Sigmoid colon (tissue), 7 donors: ENCODE results near the gene STK32B. TPM values are rescaled to one million over a fixed set of nuclear protein-coding genes. Genes with fewer than 3 reads are reported as not detected.

Experiments
- DNase-seq: peaks from one replicate; pipeline ENCODE4 v3.0.0-alpha.2; 2019
- H3K27ac ChIP-seq, 4 donors: fragments of 200-600 bp; sonication (generic); one replicate each; pipeline ENCODE4 v1.5.1; 2016 to 2019; ENCODE audit warnings: mild to moderate bottlenecking in 1 of 4
- H3K27me3 ChIP-seq, 3 donors: fragments of 200-600 bp; sonication (generic); one replicate each; pipeline ENCODE4 v1.5.1; 2019; ENCODE audit warnings: mild to moderate bottlenecking in 1 of 3
- H3K36me3 ChIP-seq, 4 donors: fragments of 200-600 bp; sonication (generic); one replicate each; pipeline ENCODE4 v1.5.1; 2016 to 2019
- H3K4me1 ChIP-seq, 4 donors: fragments of 200-600 bp; sonication (generic); one replicate each; pipeline ENCODE4 v1.5.1; 2017 to 2019
- H3K4me3 ChIP-seq, 4 donors: fragments of 200-600 bp; sonication (generic); one replicate each; pipeline ENCODE4 v1.5.1; 2017 to 2019; ENCODE audit warnings: mild to moderate bottlenecking in 2 of 4, moderate library complexity in 1 of 4
- H3K9me3 ChIP-seq, 4 donors: fragments of 200-600 bp in 3 of 4; sonication (generic) in 3 of 4; one replicate each; pipeline versions ENCODE4 v1.5.1 to v1.6.1; 2013 to 2019
- EP300 ChIP-seq, 4 donors: sonication (generic); formaldehyde crosslinking; IDR thresholded peaks; one replicate each; pipeline ENCODE4 v1.6.1; 2017; ENCODE audit warnings: antibody characterized with exemption in 4 of 4
- POLR2A ChIP-seq, 2 donors: fragments of 450-650 bp; IDR thresholded peaks; one replicate each; pipeline ENCODE4 v1.6.1; 2016; ENCODE audit warnings: antibody characterized with exemption in 2 of 2, mild to moderate bottlenecking in 2 of 2, moderate library complexity in 2 of 2
- POLR2AphosphoS5 ChIP-seq, 4 donors: sonication (generic); formaldehyde crosslinking; IDR thresholded peaks; one replicate each; pipeline ENCODE4 v1.6.1; 2017; ENCODE audit warnings: antibody characterized with exemption in 4 of 4
- WGBS, 2 donors: extraction: QIAGEN DNeasy Blood & Tissue Kit; methylation state at CpG; one replicate each; pipeline ENCODE4 v1.1.7; 2013; 5-methylcytosine and 5-hydroxymethylcytosine counted together
- intact Hi-C: fragments of 100-400 bp; cut with DNase I; formaldehyde crosslinking; loops from one replicate; pipeline ENCODE4 v1.15.1; 2023
- polyA plus RNA-seq, 3 donors: library from polyadenylated mRNA; stranded (reverse); fragments of 200-250 nt; gene quantifications; one replicate each; pipeline ENCODE4 v1.2.3, GENCODE V29; 2013
- total RNA-seq, 4 donors: library from RNA; depleted of rRNA; stranded (reverse); fragments of >200 nt; gene quantifications; one replicate each; pipeline ENCODE4 v1.1.0, GENCODE V29; 2016
- TF ChIP-seq, protein P1 (sequence below), 4 experiments: fragments of 450-650 bp in 3 of 4; fragments of 200-600 bp in 1 of 4; IDR thresholded peaks; one replicate each; pipeline ENCODE4 v1.5.1; 2016 to 2019; ENCODE audit warnings: antibody characterized with exemption in 4 of 4, mild to moderate bottlenecking in 3 of 4, moderate library complexity in 2 of 4
- donor health status: healthy with polysubstance abuse.
- donor health status: Bipolar disorder and iron deficiency.
- donor health status: healthy.

The STK32B gene
- total and polyA plus RNA-seq, 7 donors = 0.23 to 3.9 (median 1.8) TPM

DNA sequence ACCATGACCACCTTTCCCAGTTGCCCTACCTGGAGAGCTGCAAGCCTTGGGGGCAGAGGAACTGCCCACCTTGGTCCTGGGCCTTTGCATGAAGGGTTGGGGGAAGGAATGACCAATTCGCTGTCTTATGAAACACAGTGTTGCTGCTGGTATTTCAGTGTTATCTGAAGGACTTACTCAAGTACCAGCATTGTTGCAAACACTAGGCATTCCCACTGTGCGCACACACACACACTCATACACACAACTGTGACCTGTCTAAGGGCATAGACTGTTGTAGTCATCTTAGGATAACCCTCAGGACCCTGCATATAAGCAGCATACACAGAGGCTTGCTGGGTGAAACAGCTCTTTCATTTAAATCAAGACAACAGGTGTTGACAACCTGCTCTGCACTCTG lies 446.2 kb downstream of the STK32B start:
- H3K36me3 ChIP-seq = peaks cover 0 to 26% (median 0%) of the 10 kb centered on the region in 4 donors
- no peak overlapping the region for H3K27ac ChIP-seq
- DNase-seq = no peak
- peaks cover 0 to 1% (median 0%) of the 10 kb centered on the region in 4 donors for H3K9me3 ChIP-seq
- H3K4me1 ChIP-seq = no peaks in the 10 kb centered on the region
- H3K4me3 ChIP-seq = no peak overlapping the region
- 55 to 85% methylated on average over 2 of the region's 2 CpGs for WGBS, 2 donors
- no peak for TF ChIP-seq EP300 (IDR thresholded peaks at IDR 0.05)
- TF ChIP-seq, protein P1, sequence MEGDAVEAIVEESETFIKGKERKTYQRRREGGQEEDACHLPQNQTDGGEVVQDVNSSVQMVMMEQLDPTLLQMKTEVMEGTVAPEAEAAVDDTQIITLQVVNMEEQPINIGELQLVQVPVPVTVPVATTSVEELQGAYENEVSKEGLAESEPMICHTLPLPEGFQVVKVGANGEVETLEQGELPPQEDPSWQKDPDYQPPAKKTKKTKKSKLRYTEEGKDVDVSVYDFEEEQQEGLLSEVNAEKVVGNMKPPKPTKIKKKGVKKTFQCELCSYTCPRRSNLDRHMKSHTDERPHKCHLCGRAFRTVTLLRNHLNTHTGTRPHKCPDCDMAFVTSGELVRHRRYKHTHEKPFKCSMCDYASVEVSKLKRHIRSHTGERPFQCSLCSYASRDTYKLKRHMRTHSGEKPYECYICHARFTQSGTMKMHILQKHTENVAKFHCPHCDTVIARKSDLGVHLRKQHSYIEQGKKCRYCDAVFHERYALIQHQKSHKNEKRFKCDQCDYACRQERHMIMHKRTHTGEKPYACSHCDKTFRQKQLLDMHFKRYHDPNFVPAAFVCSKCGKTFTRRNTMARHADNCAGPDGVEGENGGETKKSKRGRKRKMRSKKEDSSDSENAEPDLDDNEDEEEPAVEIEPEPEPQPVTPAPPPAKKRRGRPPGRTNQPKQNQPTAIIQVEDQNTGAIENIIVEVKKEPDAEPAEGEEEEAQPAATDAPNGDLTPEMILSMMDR (IDR thresholded peaks at IDR 0.05) = no peak
- no peak for TF ChIP-seq POLR2AphosphoS5 (IDR thresholded peaks at IDR 0.05)
- no peak for TF ChIP-seq POLR2A (IDR thresholded peaks at IDR 0.05)
- H3K27me3 ChIP-seq = no peaks in the 10 kb centered on the region
- intact Hi-C loops = no loop called here

DNA sequence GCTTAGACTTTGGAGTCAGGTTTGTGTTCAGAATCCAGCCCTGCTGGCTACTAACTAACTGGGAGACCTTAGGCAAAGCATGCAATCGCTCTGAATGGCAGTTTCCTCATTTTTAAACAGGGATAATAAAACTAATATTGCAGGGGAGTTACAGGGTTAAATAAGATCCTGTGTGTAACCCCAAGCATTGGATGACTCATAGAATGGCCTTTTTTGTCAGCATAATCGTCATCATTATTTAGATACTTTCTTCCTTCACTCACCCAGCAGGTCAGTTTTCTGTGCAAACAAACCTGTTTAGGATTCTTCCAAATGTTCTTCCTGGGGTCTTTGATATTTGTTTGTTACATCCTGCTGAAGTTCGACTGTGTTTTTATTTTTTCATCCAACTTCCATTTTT lies 448.9 kb downstream of the STK32B start:
- H3K9me3 ChIP-seq = no peaks in the 10 kb centered on the region
- DNase-seq = no peak
- H3K27ac ChIP-seq = no peak overlapping the region
- H3K4me1 ChIP-seq = no peaks in the 10 kb centered on the region
- intact Hi-C loops = no loop called here
- WGBS, 2 donors = 48 to 67% methylated on average over 3 of the region's 3 CpGs
- no peak overlapping the region for H3K4me3 ChIP-seq
- TF ChIP-seq POLR2A (IDR thresholded peaks at IDR 0.05) (no peak), POLR2AphosphoS5 (IDR thresholded peaks at IDR 0.05) (no peak), EP300 (IDR thresholded peaks at IDR 0.05) (no peak)
- TF ChIP-seq, protein P1 (IDR thresholded peaks at IDR 0.05) = no peak
- peaks cover 0 to 26% (median 0%) of the 10 kb centered on the region in 4 donors for H3K36me3 ChIP-seq
- H3K27me3 ChIP-seq = no peaks in the 10 kb centered on the region

DNA sequence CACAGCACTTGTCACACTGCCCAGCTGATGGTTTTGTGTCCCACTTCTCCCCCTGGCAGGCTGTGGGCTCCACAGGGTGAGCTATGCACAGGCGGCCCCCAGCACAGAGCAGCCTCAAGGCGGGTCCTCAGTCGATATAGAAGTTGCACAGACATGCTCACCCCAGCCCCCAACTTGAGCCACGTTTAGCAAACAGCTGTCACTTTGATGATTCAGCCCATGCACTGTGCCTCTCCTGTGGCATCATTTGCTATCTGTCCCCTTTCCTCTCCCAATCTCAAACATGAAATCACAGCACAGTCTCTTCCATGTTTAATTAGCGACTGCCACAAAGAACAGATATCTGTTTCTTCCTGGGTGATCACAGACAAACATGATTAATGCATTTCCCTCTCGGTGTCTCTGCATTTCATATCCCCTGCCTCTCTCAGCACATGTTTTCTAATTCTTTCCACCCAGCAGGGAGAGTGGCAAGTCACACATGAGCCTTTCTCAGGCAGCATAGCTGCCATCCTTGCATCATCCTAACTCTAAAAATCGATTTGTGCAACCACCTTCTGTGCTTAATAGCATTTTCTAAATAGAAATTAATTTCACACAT lies 452.2 kb downstream of the STK32B start:
- WGBS, 2 donors = 74 to 80% methylated on average over 7 of the region's 7 CpGs
- intact Hi-C loops = no loop called here
- Histone ChIP-seq H3K27me3 (no peaks in the 10 kb centered on the region), H3K36me3 (peaks cover 0 to 9% (median 0%) of the 10 kb centered on the region in 4 donors), H3K4me3 (no peak overlapping the region), H3K9me3 (no peaks in the 10 kb centered on the region), H3K4me1 (no peaks in the 10 kb centered on the region), H3K27ac (no peak overlapping the region)
- TF ChIP-seq, protein P1 (IDR thresholded peaks at IDR 0.05) = no peak
- no peak for TF ChIP-seq POLR2A (IDR thresholded peaks at IDR 0.05)
- no peak for TF ChIP-seq EP300 (IDR thresholded peaks at IDR 0.05)
- no peak for TF ChIP-seq POLR2AphosphoS5 (IDR thresholded peaks at IDR 0.05)
- no peak for DNase-seq

DNA sequence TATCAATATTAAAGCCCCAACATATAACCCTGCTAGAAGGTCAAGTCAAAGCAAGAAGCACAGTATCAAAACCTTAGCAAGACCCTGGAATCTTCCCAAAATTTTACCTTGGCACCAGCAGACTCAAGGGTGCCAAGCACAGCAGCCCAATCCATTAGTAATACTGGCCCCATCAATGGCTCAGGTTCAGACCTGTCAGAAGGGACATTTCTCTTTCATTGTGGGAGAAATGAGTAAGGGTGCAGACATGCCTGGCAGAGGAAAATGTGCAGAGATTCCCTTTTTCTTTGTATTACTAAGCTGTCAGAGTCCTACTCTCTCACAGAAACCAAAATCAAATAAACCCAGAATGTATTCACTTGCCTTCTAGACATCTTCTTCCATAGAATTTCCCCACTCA lies 453.2 kb downstream of the STK32B start:
- Histone ChIP-seq H3K4me3 (no peak overlapping the region), H3K36me3 (no peaks in the 10 kb centered on the region), H3K9me3 (no peaks in the 10 kb centered on the region), H3K27ac (no peak overlapping the region), H3K27me3 (no peaks in the 10 kb centered on the region), H3K4me1 (no peaks in the 10 kb centered on the region)
- no peak for DNase-seq
- no peak for TF ChIP-seq POLR2AphosphoS5 (IDR thresholded peaks at IDR 0.05)
- TF ChIP-seq POLR2A (IDR thresholded peaks at IDR 0.05) = no peak
- TF ChIP-seq, protein P1 (IDR thresholded peaks at IDR 0.05) = no peak
- no peak for TF ChIP-seq EP300 (IDR thresholded peaks at IDR 0.05)
- intact Hi-C loops = no loop called here

DNA sequence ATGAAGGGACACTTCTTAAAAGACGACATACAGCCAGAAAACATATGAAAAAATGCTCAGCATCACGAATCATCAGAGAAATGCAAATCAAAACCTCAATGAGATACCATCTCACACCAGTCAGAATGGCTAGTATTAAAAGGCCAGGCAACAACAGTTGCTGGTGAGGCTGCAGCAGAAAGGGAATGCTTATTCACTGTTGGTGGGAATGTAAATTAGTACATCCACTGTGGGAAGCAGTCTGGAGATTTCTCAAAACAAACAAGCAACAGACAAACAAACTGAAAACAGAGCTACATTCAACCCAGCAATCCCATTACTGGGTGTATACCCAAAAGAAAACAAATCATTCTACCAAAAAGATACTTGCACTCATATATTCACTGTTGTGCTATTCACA lies 459.2 kb downstream of the STK32B start:
- DNase-seq = no peak
- Histone ChIP-seq H3K4me3 (no peak overlapping the region), H3K36me3 (no peaks in the 10 kb centered on the region), H3K27me3 (no peaks in the 10 kb centered on the region), H3K4me1 (no peaks in the 10 kb centered on the region), H3K27ac (no peak overlapping the region), H3K9me3 (no peaks in the 10 kb centered on the region)
- 31 to 72% methylated on average over 2 of the region's 2 CpGs for WGBS, 2 donors
- TF ChIP-seq EP300 (IDR thresholded peaks at IDR 0.05) = no peak
- no peak for TF ChIP-seq POLR2A (IDR thresholded peaks at IDR 0.05)
- TF ChIP-seq, protein P1 (IDR thresholded peaks at IDR 0.05) = no peak
- intact Hi-C loops = no loop called here
